Measurements from ENCODE around the gene CRYZ.
"Not testable (repeated sequence)": the region's sequence is repeated elsewhere in the genome, so short reads cannot be mapped to it uniquely, and the experiment has no call there.

The CRYZ gene

GRCh38 chr1:74681851-74682250 lies 51.0 kb downstream of the CRYZ start:
- in situ Hi-C loops (cut with MboI; ENCODE audit: low sequenced_read_pairs), result no loop called here

DNA sequence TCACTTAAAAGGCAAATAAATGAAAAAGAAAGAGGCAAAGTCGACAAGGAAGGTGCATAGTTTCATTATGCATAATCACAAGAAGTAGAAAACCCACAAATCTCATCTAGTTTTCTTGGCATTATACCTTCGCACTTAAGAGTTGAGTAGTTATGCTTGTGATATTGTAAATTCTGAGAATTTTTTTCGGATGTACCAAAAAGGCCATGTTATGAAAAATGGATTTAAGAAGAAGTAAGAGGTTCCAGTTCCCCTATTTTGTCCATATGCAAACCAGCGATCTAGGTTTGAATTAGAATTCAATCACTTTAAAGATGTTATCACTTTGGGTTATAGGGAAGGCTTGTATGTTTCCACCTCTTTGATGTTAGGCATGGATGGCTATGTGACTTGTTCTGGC lies 51.4 kb downstream of the CRYZ start:
- in situ Hi-C loops (cut with MboI; ENCODE audit: low sequenced_read_pairs), result no loop called here

- in situ Hi-C loops (cut with MboI; ENCODE audit: low sequenced_read_pairs), result no loop called here
Measured at GRCh38 chr1:74681001-74681400, 51.8 kb downstream of the CRYZ start.

DNA sequence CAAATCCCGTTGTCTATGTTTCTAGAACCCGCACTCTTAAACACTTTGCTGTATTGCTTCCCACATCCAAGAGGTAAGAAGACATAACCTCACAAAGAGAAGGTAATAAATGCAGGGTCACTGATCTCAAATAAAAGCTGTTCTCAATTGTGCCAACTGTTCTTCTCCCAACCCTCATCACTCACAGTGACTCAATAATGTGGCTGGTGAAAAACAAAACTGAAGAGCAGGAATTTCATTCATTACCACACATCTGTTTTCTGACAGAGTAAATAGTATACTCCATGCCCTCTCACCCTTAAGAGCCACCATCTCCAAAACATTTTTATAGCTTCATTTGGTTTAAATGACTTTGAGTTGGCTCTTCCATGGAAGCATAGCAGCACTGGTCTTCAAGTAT lies 53.0 kb downstream of the CRYZ start:
- in situ Hi-C loops (cut with MboI; ENCODE audit: low sequenced_read_pairs), result no loop called here

- in situ Hi-C loops (cut with MboI; ENCODE audit: low sequenced_read_pairs), result no loop called here
Measured at GRCh38 chr1:74677926-74678325, 54.9 kb downstream of the CRYZ start.

- in situ Hi-C loops (cut with MboI; ENCODE audit: low sequenced_read_pairs), result no loop called here
Measured at GRCh38 chr1:74674278-74675048, 58.4 kb downstream of the CRYZ start.

- in situ Hi-C loops (cut with MboI; ENCODE audit: low sequenced_read_pairs), result no loop called here
Measured at GRCh38 chr1:74673351-74674111, 59.3 kb downstream of the CRYZ start, which contains the start of gene ERICH3. Gene ERICH3 (minus strand): TSS chr1:74673792. CDS start chr1:74673519, 273 bp downstream.

- in situ Hi-C loops (cut with MboI; ENCODE audit: low sequenced_read_pairs), result not testable (repeated sequence)
Measured at GRCh38 chr1:74670866-74671265, 62.0 kb downstream of the CRYZ start.

Measured in hTERT RPE-1 (cell line).